K562 treated with DMSO at 1 percent for 4 hours (cell line): ENCODE measurements around the gene NOVA1. TPM values are rescaled to one million over a fixed set of nuclear protein-coding genes. Genes with fewer than 3 reads are reported as not detected.

ENCODE experiments used
- total RNA-seq: library from RNA; unstranded; fragments of 300-600 nt; gene quantifications from 2 replicates; pipeline ENCODE4 v1.2.3, GENCODE V29; 2022; ENCODE audit not compliant: insufficient read depth

NOVA1 gene
- not detected in 2 replicates for total RNA-seq

GRCh38 chr14:26597589-26598080 lies at the start of gene NOVA1:
TSS of gene NOVA1 (minus strand) at chr14:26598033. CDS start at chr14:26597436, 597 bp downstream.

